GM12878 (cell line): ENCODE data around the gene SATB1. TPM values are rescaled to one million over a fixed set of nuclear protein-coding genes. Genes with fewer than 3 reads are reported as not detected.

ENCODE experiments used
- ATAC-seq: fragments of 200-7000 bp; cut with Tn5 transposase; 3 replicates; pipeline ENCODE4 v1.9.1; 2020; ENCODE audit warnings: mild to moderate bottlenecking, moderate library complexity
- BruUV-seq: library from RNA; stranded (reverse); fragments of 400-500 nt; replicated peaks from 2 replicates; lab custom pipeline; 2021; lab: Mats Ljungman, UMichigan
- CTCF ChIA-PET: fragments of 300-600 bp; sonication (Branson Sonifier 250); formaldehyde crosslinking; extraction: SDS; loops from one replicate; lab custom pipeline; 2021; ENCODE audit warnings: inconsistent platforms; lab: Yijun Ruan, JAX
- POLR2A ChIA-PET: fragments of 350-600 bp; formaldehyde crosslinking; extraction: SDS; loops from one replicate; lab custom pipeline; 2021; ENCODE audit warnings: inconsistent platforms; lab: Charles Lee
- RAD21 ChIA-PET: fragments of 300-600 bp; sonication (Branson Sonifier 250); formaldehyde crosslinking; loops from one replicate; lab custom pipeline; 2023; ENCODE audit warnings: antibody characterized with exemption; ENCODE audit not compliant: unreplicated experiment; lab: Charles Lee
- SMC1A ChIA-PET: fragments of 300-600 bp; sonication (Branson Sonifier 250); formaldehyde crosslinking; loops from one replicate; lab custom pipeline; 2023; ENCODE audit not compliant: unreplicated experiment, uncharacterized antibody; lab: Charles Lee
- DNase-seq: peaks from one replicate; pipeline ENCODE4 v3.0.0-alpha.2; 2011; ENCODE audit warnings: low read depth, low spot score
- FAIRE-seq: peaks from 3 replicates; lab custom pipeline; 2011; peaks lifted over from hg19 to GRCh38; lab: Jason Lieb, UNC
- H2AFZ ChIP-seq: 2 replicates; pipeline ENCODE4 v1.6.0; 2011; ENCODE audit warnings: low read depth, low read length, control low read depth; ENCODE audit not compliant: control insufficient read depth
- H3K27ac ChIP-seq: 2 replicates; pipeline ENCODE4 v1.5.1; 2011; ENCODE audit warnings: control low read depth; ENCODE audit not compliant: control insufficient read depth, insufficient read depth
- H3K27me3 ChIP-seq, 2 experiments: replicated peaks in 1 of 2; 2 replicates each; pipeline versions ENCODE4 v1.6.0 to v1.6.1; 2011; ENCODE audit warnings: low read length in 1 of 2; ENCODE audit not compliant: control insufficient read depth in 2 of 2, insufficient read depth in 2 of 2
- H3K36me3 ChIP-seq, 2 experiments: 2 replicates each; pipeline ENCODE4 v1.5.1; 2011; ENCODE audit warnings: low read length in 1 of 2; ENCODE audit not compliant: control insufficient read depth in 2 of 2, insufficient read depth in 2 of 2
- H3K4me1 ChIP-seq: 2 replicates; pipeline ENCODE4 v1.6.1; 2011; ENCODE audit warnings: mild to moderate bottlenecking, low read length, moderate library complexity, mixed read lengths; ENCODE audit not compliant: control insufficient read depth, insufficient read depth
- H3K4me2 ChIP-seq: 2 replicates; pipeline ENCODE4 v1.6.0; 2011; ENCODE audit warnings: control low read depth; ENCODE audit not compliant: control insufficient read depth, insufficient read depth
- H3K4me3 ChIP-seq: fragments of 200-600 bp; sonication (generic); 2 replicates; pipeline ENCODE4 v1.5.1; 2016
- H3K79me2 ChIP-seq: 2 replicates; pipeline ENCODE4 v1.6.0; 2011; ENCODE audit warnings: low read length; ENCODE audit not compliant: control insufficient read depth, insufficient read depth
- H3K9ac ChIP-seq: 2 replicates; pipeline ENCODE4 v1.8.0; 2011; ENCODE audit warnings: low read length, control low read depth, mixed read lengths; ENCODE audit not compliant: control insufficient read depth, insufficient read depth
- H3K9me3 ChIP-seq: replicated peaks from 3 replicates; pipeline ENCODE4 v1.5.1; 2011; ENCODE audit warnings: mild to moderate bottlenecking, low read length; ENCODE audit not compliant: control insufficient read depth, insufficient read depth
- H4K20me1 ChIP-seq: 2 replicates; pipeline ENCODE4 v1.6.0; 2011; ENCODE audit not compliant: control insufficient read depth, insufficient read depth
- CHD2 ChIP-seq: IDR thresholded peaks from 2 replicates; pipeline ENCODE4 v1.6.1; 2011; ENCODE audit warnings: low read depth, low read length, improper control_type of control experiment, borderline replicate concordance
- CUX1 ChIP-seq: IDR thresholded peaks from 2 replicates; pipeline ENCODE4 v1.6.1; 2012; ENCODE audit warnings: improper control_type of control experiment, low read depth, low read length; ENCODE audit not compliant: insufficient replicate concordance
- DPF2 ChIP-seq: fragments of 450-650 bp; IDR thresholded peaks from 2 replicates; pipeline ENCODE4 v1.6.1; 2017; ENCODE audit warnings: mild to moderate bottlenecking
- IRF5 ChIP-seq: fragments of 450-650 bp; IDR thresholded peaks from 2 replicates; pipeline ENCODE4 v1.6.1; 2017; ENCODE audit warnings: borderline replicate concordance
- MXI1 ChIP-seq: fragments of 150-350 bp; IDR thresholded peaks from 2 replicates; pipeline ENCODE4 v1.6.1; 2011; ENCODE audit warnings: low read depth, mild to moderate bottlenecking, inconsistent platforms, low read length, improper control_type of control experiment
- MYC ChIP-seq: IDR thresholded peaks from 2 replicates; pipeline ENCODE4 v1.6.1; 2011; ENCODE audit warnings: mild to moderate bottlenecking, low read length, moderate library complexity, inconsistent platforms; ENCODE audit not compliant: insufficient read depth, insufficient replicate concordance, insufficient read length, severe bottlenecking
- RCOR1 ChIP-seq: conservative IDR thresholded peaks from 2 replicates; pipeline ENCODE4 v1.6.1; 2012; ENCODE audit warnings: low read depth, low read length, improper control_type of control experiment
- RELA ChIP-seq: fragments of 450-650 bp; IDR thresholded peaks from 2 replicates; pipeline ENCODE4 v1.8.0; 2014; ENCODE audit warnings: borderline replicate concordance; ENCODE audit not compliant: partially characterized antibody
- SKIL ChIP-seq: fragments of 450-650 bp; IDR thresholded peaks from 2 replicates; pipeline ENCODE4 v1.6.1; 2017; ENCODE audit warnings: mild to moderate bottlenecking, low read depth, inconsistent platforms; ENCODE audit not compliant: poor library complexity, severe bottlenecking
- ZNF687 ChIP-seq: fragments of 450-650 bp; IDR thresholded peaks from 2 replicates; pipeline ENCODE4 v1.6.1; 2017; ENCODE audit warnings: mild to moderate bottlenecking, moderate library complexity
- WGBS: methylation state at CpG from one replicate; pipeline ENCODE4 v1.1.6; 2016; ENCODE audit warnings: low lambda C conversion rate; ENCODE audit not compliant: insufficient replicate concordance, insufficient coverage; ENCODE audit errors: missing lambda C conversion rate; 5-methylcytosine and 5-hydroxymethylcytosine counted together
- in situ Hi-C: fragments of 300-500 bp; cut with MboI; formaldehyde crosslinking; loops from 9 replicates; pipeline ENCODE4 v1.14.3; 2018; ENCODE audit warnings: mixed read lengths
- intact Hi-C: fragments of 100-400 bp; cut with micrococcal nuclease; formaldehyde crosslinking; loops from one replicate; pipeline ENCODE4 v1.14.2; 2022; ENCODE audit not compliant: unreplicated experiment
- polyA plus RNA-seq, 11 experiments: library from polyadenylated mRNA; depleted of rRNA in 4 of 11; unstranded in 6 of 11; stranded (reverse) in 5 of 11; fragments of >200 nt; fragmentation: Nextera tagmentation in 4 of 11; fragmentation: Illumina TruSeq in 1 of 11; extraction: Ambion mirVana in 4 of 11; extraction: Trizol in 1 of 11; gene quantifications; 1 replicate in 1 of 11; 2 replicates in 10 of 11; pipeline versions ENCODE4 v1.2.1 to v1.2.3, GENCODE V29; 2011 to 2016; ENCODE audit warnings: inconsistent platforms in 2 of 11, missing spikeins in 2 of 11, low read depth in 1 of 11
- total RNA-seq, 4 experiments: library from RNA; depleted of rRNA in 3 of 4; stranded (reverse); fragments of >200 nt in 3 of 4; fragmentation: Illumina TruSeq in 1 of 4; extraction: Trizol in 1 of 4; gene quantifications; 2 replicates each; pipeline versions ENCODE4 v1.2.1 to v1.2.3, GENCODE V29; 2013 to 2021

SATB1 gene
- total and polyA plus RNA-seq, 10 of the 15 experiments (the other 5 are each of a cell fraction or from before 2014, with no cell fraction given), result 0.01 to 0.72 (median 0.07) TPM; not detected in 4

- WGBS, result 49% methylated on average over 5 of the region's 5 CpGs
- ChIA-PET RAD21 (no interaction called here), POLR2A (no interaction called here), CTCF (no interaction called here), SMC1A (no interaction called here)
- no peak for FAIRE-seq
- BruUV-seq, result no TSS peak
- intact Hi-C loops, result no loop called here
- Histone ChIP-seq H3K9me3 (no peaks in the 10 kb centered on the region), H3K9ac (no peak overlapping the region), H3K4me3 (no peak overlapping the region), H3K4me2 (no peak overlapping the region), H4K20me1 (no peaks in the 10 kb centered on the region), H3K36me3 (no peaks in the 10 kb centered on the region), H3K27me3 (no peaks in the 10 kb centered on the region; a peak in 1 of 4 replicates), H3K79me2 (no peaks in the 10 kb centered on the region), H3K27ac (no peak overlapping the region), H2AFZ (no peak overlapping the region), H3K4me1 (no peaks in the 10 kb centered on the region)
- DNase-seq, result no peak
- ATAC-seq, result no peak
- in situ Hi-C loops, result no loop called here
- TF ChIP-seq CHD2 (no peak), ZNF687 (no peak), RELA (no peak), MXI1 (no peak), MYC (no peak), IRF5 (no peak), RCOR1 (no peak), DPF2 (no peak), CUX1 (no peak), SKIL (no peak)
Measured at GRCh38 chr3:18354701-18355100, 70.4 kb downstream of the SATB1 start.
